ENCODE data around the gene RIC8B.

The RIC8B gene

GRCh38 chr12:106868982-106869700, 94.7 kb downstream of the RIC8B start:
- no peak for TF ChIP-seq CTCF (IDR thresholded peaks at IDR 0.05; ENCODE audit: low read depth, low read length)
- H3K4me3 ChIP-seq (replicated peaks in 1 of 2; ENCODE audit: low read depth in 2 of 2, low read length in 2 of 2) = no peak overlapping the region
- DNase-seq (ENCODE audit: low read depth in 2 of 2) = no peak

- DNase-seq (ENCODE audit: low read depth in 2 of 2) = no peak
- H3K4me3 ChIP-seq (replicated peaks in 1 of 2; ENCODE audit: low read depth in 2 of 2, low read length in 2 of 2) = no peak overlapping the region
- TF ChIP-seq CTCF (IDR thresholded peaks at IDR 0.05; ENCODE audit: low read depth, low read length) = no peak
Measured at GRCh38 chr12:106870116-106870515, 95.6 kb downstream of the RIC8B start.

- H3K4me3 ChIP-seq (replicated peaks in 1 of 2; ENCODE audit: low read depth in 2 of 2, low read length in 2 of 2) = no peak overlapping the region
- TF ChIP-seq CTCF (IDR thresholded peaks at IDR 0.05; ENCODE audit: low read depth, low read length) = no peak
- DNase-seq (ENCODE audit: low read depth in 2 of 2) = peak in 1 of 2 donors; percentile 63
Measured at GRCh38 chr12:106871477-106871876, 97.0 kb downstream of the RIC8B start.

GRCh38 chr12:106873983-106874382, 99.5 kb downstream of the RIC8B start:
- TF ChIP-seq CTCF (IDR thresholded peaks at IDR 0.05; ENCODE audit: low read depth, low read length) = no peak

GRCh38 chr12:106878804-106879203, 104.3 kb downstream of the RIC8B start:
- no peak for TF ChIP-seq CTCF (IDR thresholded peaks at IDR 0.05; ENCODE audit: low read depth, low read length)
- no peak overlapping the region for H3K4me3 ChIP-seq (replicated peaks in 1 of 2; ENCODE audit: low read depth in 2 of 2, low read length in 2 of 2)
- no peak for DNase-seq (ENCODE audit: low read depth in 2 of 2)

More at GRCh38 chr12:106873983-106874382, 99.5 kb downstream of the RIC8B start:
- no peak overlapping the region for H3K4me3 ChIP-seq (replicated peaks in 1 of 2; ENCODE audit: low read depth in 2 of 2, low read length in 2 of 2)
- DNase-seq (ENCODE audit: low read depth in 2 of 2) = no peak

- H3K4me3 ChIP-seq (replicated peaks in 1 of 2; ENCODE audit: low read depth in 2 of 2, low read length in 2 of 2) = no peak overlapping the region
- no peak for DNase-seq (ENCODE audit: low read depth in 2 of 2)
- no peak for TF ChIP-seq CTCF (IDR thresholded peaks at IDR 0.05; ENCODE audit: low read depth, low read length)
Measured at GRCh38 chr12:106879612-106880011, 105.1 kb downstream of the RIC8B start.

- DNase-seq (ENCODE audit: low read depth in 2 of 2) = peak in 1 of 2 donors; percentile 59
- TF ChIP-seq CTCF (IDR thresholded peaks at IDR 0.05; ENCODE audit: low read depth, low read length) = no peak
- H3K4me3 ChIP-seq (replicated peaks in 1 of 2; ENCODE audit: low read depth in 2 of 2, low read length in 2 of 2) = no peak overlapping the region
Measured at GRCh38 chr12:106883426-106883825, 108.9 kb downstream of the RIC8B start.
